GM23338 (cell line): ENCODE measurements around the gene TCEA2. TPM values are rescaled to one million over a fixed set of nuclear protein-coding genes. Genes with fewer than 3 reads are reported as not detected.

Experiments used
- ATAC-seq: fragments of 200-7000 bp; cut with Tn5 transposase; 3 replicates; pipeline ENCODE4 v1.9.1; 2020
- DNase-seq: peaks from one replicate; pipeline ENCODE4 v3.0.0-alpha.2; 2015; ENCODE audit warnings: low spot score
- H2AFZ ChIP-seq: fragments of 200-600 bp; sonication (generic); 2 replicates; pipeline ENCODE4 v1.8.0; 2016; ENCODE audit warnings: antibody characterized with exemption, mild to moderate bottlenecking, moderate library complexity
- H3F3A ChIP-seq: fragments of 200-600 bp; sonication (generic); replicated peaks from 2 replicates; pipeline ENCODE4 v1.8.0; 2017; ENCODE audit warnings: antibody characterized with exemption, mixed run types, low read depth
- H3K27ac ChIP-seq: fragments of 200-600 bp; sonication (generic); 2 replicates; pipeline ENCODE4 v1.6.1; 2016; ENCODE audit warnings: low read depth
- H3K27me3 ChIP-seq: fragments of 200-600 bp; sonication (generic); 2 replicates; pipeline ENCODE4 v1.8.0; 2016; ENCODE audit warnings: mild to moderate bottlenecking, mixed run types, moderate library complexity; ENCODE audit not compliant: insufficient read depth
- H3K36me3 ChIP-seq: fragments of 200-600 bp; sonication (generic); 2 replicates; pipeline ENCODE4 v1.8.0; 2016; ENCODE audit warnings: mild to moderate bottlenecking; ENCODE audit not compliant: insufficient read depth
- H3K4me1 ChIP-seq: fragments of 200-600 bp; sonication (generic); 2 replicates; pipeline ENCODE4 v1.8.0; 2016; ENCODE audit warnings: mild to moderate bottlenecking, moderate library complexity; ENCODE audit not compliant: insufficient read depth
- H3K4me2 ChIP-seq: fragments of 200-600 bp; sonication (generic); 2 replicates; pipeline ENCODE4 v1.7.1; 2017; ENCODE audit warnings: mixed run types
- H3K4me3 ChIP-seq: fragments of 200-600 bp; sonication (generic); 2 replicates; pipeline ENCODE4 v1.6.1; 2016; ENCODE audit warnings: mixed run types
- H3K79me2 ChIP-seq: fragments of 200-600 bp; sonication (generic); replicated peaks from 2 replicates; pipeline ENCODE4 v1.8.0; 2017; ENCODE audit warnings: mild to moderate bottlenecking; ENCODE audit not compliant: insufficient read depth
- H3K9me2 ChIP-seq: fragments of 200-600 bp; sonication (generic); 2 replicates; pipeline ENCODE4 v1.8.0; 2017; ENCODE audit not compliant: insufficient read depth
- H4K20me1 ChIP-seq: fragments of 200-600 bp; sonication (generic); replicated peaks from 2 replicates; pipeline ENCODE4 v1.8.0; 2017; ENCODE audit warnings: mild to moderate bottlenecking; ENCODE audit not compliant: insufficient read depth
- H3K27ac Mint-ChIP-seq: 2 replicates; pipeline ENCODE4 v1.8.0; 2020; ENCODE audit warnings: inconsistent platforms, mild to moderate bottlenecking, moderate library complexity, mixed read lengths
- H3K27me3 Mint-ChIP-seq: 3 replicates; pipeline ENCODE4 v1.8.0; 2022; ENCODE audit warnings: low read depth, mild to moderate bottlenecking, moderate library complexity, mixed read lengths, inconsistent platforms; ENCODE audit not compliant: insufficient read depth, poor library complexity
- H3K36me3 Mint-ChIP-seq: 3 replicates; pipeline ENCODE4 v1.8.0; 2021; ENCODE audit warnings: low read depth, mild to moderate bottlenecking, inconsistent platforms, moderate library complexity, mixed read lengths
- H3K4me1 Mint-ChIP-seq: 3 replicates; pipeline ENCODE4 v1.8.0; 2020; ENCODE audit warnings: mild to moderate bottlenecking, inconsistent platforms, mixed read lengths
- H3K4me3 Mint-ChIP-seq: 3 replicates; pipeline ENCODE4 v1.8.0; 2021; ENCODE audit warnings: moderate library complexity, mild to moderate bottlenecking, inconsistent platforms, mixed read lengths
- H3K9me3 Mint-ChIP-seq: 3 replicates; pipeline ENCODE4 v1.8.0; 2020; ENCODE audit warnings: moderate library complexity, mild to moderate bottlenecking, inconsistent platforms, mixed read lengths
- ETS1 ChIP-seq: IDR thresholded peaks from 2 replicates; pipeline ENCODE4 v1.6.1; 2016; ENCODE audit warnings: antibody characterized with exemption
- EZH2phosphoT487 ChIP-seq: fragments of 200-600 bp; sonication (generic); IDR thresholded peaks from one replicate; pipeline ENCODE4 v1.8.1; 2018; ENCODE audit warnings: antibody characterized with exemption; ENCODE audit not compliant: unreplicated experiment
- JUNB ChIP-seq: IDR thresholded peaks from one replicate; pipeline ENCODE4 v1.6.1; 2016; ENCODE audit warnings: antibody characterized with exemption; ENCODE audit not compliant: unreplicated experiment
- NANOG ChIP-seq: IDR thresholded peaks from 2 replicates; pipeline ENCODE4 v1.6.1; 2016; ENCODE audit warnings: antibody characterized with exemption, borderline replicate concordance
- POLR2AphosphoS5 ChIP-seq: IDR thresholded peaks from 2 replicates; pipeline ENCODE4 v1.6.1; 2016; ENCODE audit warnings: antibody characterized with exemption, low read depth
- ZNF462 ChIP-seq: fragments of 250-450 bp; sonication (Bioruptor Pico); IDR thresholded peaks from 2 replicates; pipeline ENCODE4 v1.5.0; 2020; ENCODE audit warnings: mild to moderate bottlenecking, moderate library complexity
- polyA plus RNA-seq: library from polyadenylated mRNA; unstranded; fragments of >200 nt; fragmentation: Nextera tagmentation; extraction: Ambion mirVana; gene quantifications from 2 replicates; pipeline ENCODE4 v1.2.1, GENCODE V29; 2016
- total RNA-seq: library from RNA; depleted of rRNA; stranded (reverse); fragments of >200 nt; shearing (Covaris generic); gene quantifications from 2 replicates; pipeline ENCODE4 v1.2.3, GENCODE V29; 2014

TCEA2 gene
- total and polyA plus RNA-seq, 2 experiments from 2014 or later = 21.0 to 54.4 TPM

GRCh38 chr20:64119301-64119680 lies 56.3 kb downstream of the TCEA2 start (continued):
- TF ChIP-seq ZNF462 (no peak), EZH2phosphoT487 (no peak)

DNA sequence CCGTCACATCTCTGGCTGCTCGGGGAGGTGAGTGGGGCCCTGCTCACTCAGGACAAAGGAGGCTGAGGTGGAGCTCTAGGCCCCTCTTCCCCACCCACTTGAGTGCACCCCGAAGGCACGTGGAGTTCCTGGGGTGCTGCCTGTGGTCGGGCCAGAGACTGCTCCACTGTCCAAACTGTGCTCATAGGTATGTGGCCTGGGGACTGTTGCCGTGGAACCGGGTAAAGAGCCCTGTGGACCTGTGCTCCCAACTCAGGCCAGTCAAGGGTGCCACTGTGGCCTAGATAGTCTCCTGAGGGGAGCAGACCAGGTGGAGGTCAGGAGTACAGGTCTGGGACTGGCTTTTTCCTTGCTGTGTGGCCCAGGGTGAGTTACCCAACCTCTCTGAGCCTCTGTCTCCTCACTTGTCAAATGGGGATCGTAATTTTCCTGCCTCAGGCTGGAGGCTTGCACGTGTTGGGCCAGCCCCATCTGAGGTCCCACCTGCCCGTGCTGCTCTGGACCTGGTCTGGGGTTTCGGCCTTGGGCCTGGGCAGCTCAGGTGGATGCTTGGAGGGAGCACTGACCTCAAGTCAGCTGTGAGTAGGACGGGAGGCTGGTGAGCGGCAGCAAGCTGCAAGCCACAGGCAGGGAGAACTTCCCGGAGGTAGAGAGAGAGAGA lies 56.8 kb downstream of the TCEA2 start:
- no peak overlapping the region for H2AFZ ChIP-seq

More for the DNA sequence above, 56.8 kb downstream of the TCEA2 start:
- Mint-ChIP-seq H3K4me1 (peaks cover 4% of the 10 kb centered on the region; the same call in 2 of the 3 replicates), H3K27ac (no peak overlapping the region), H3K4me3 (peak overlapping the region; percentile 53), H3K9me3 (peaks cover 7% of the 10 kb centered on the region), H3K36me3 (no peaks in the 10 kb centered on the region), H3K27me3 (peaks cover 11% of the 10 kb centered on the region)
- Histone ChIP-seq H4K20me1 (no peaks in the 10 kb centered on the region), H3K4me1 (no peaks in the 10 kb centered on the region; the same call in 1 of the 2 replicates), H3F3A (no peaks in the 10 kb centered on the region), H3K4me3 (peak overlapping the region; percentile 38; the same call in 1 of the 2 replicates), H3K4me2 (peak overlapping the region; percentile 55), H3K79me2 (no peaks in the 10 kb centered on the region), H3K36me3 (no peaks in the 10 kb centered on the region), H3K27me3 (no peaks in the 10 kb centered on the region), H3K9me2 (no peaks in the 10 kb centered on the region), H3K27ac (no peak overlapping the region)
- ATAC-seq (peak; percentile 26), DNase-seq (no peak)
- no peak for TF ChIP-seq POLR2AphosphoS5
- TF ChIP-seq NANOG = no peak
- no peak for TF ChIP-seq ZNF462
- TF ChIP-seq JUNB = no peak
- no peak for TF ChIP-seq ETS1
